Hepatocyte (in vitro differentiated cells): ENCODE measurements around the gene KLLN. TPM values are rescaled to one million over a fixed set of nuclear protein-coding genes. Genes with fewer than 3 reads are reported as not detected.
"Not testable (repeated sequence)": the region's sequence is repeated elsewhere in the genome, so short reads cannot be mapped to it uniquely, and the experiment has no call there.

Source experiments
- DNase-seq: peaks from one replicate; pipeline ENCODE4 v3.0.0-alpha.2; 2016; ENCODE audit warnings: low spot score
- H2AFZ ChIP-seq: fragments of 200-600 bp; sonication (generic); 2 replicates; pipeline ENCODE4 v1.6.0; 2016; ENCODE audit warnings: antibody characterized with exemption, mild to moderate bottlenecking
- H3K27ac ChIP-seq: fragments of 200-600 bp; sonication (generic); 2 replicates; pipeline ENCODE4 v1.5.1; 2016; ENCODE audit warnings: mild to moderate bottlenecking
- H3K27me3 ChIP-seq: fragments of 200-600 bp; sonication (generic); 2 replicates; pipeline ENCODE4 v1.6.1; 2016
- H3K36me3 ChIP-seq: fragments of 200-600 bp; sonication (generic); replicated peaks from 2 replicates; pipeline ENCODE4 v1.5.1; 2016; ENCODE audit warnings: low read depth; ENCODE audit not compliant: insufficient read depth
- H3K4me1 ChIP-seq: fragments of 200-600 bp; sonication (generic); 2 replicates; pipeline ENCODE4 v1.5.1; 2016; ENCODE audit warnings: mild to moderate bottlenecking, moderate library complexity; ENCODE audit not compliant: insufficient read depth
- H3K4me2 ChIP-seq: fragments of 200-600 bp; sonication (generic); 2 replicates; pipeline ENCODE4 v1.6.0; 2016
- H3K4me3 ChIP-seq: fragments of 200-600 bp; sonication (generic); 2 replicates; pipeline ENCODE4 v1.5.1; 2016; ENCODE audit warnings: mild to moderate bottlenecking
- H3K79me2 ChIP-seq: fragments of 200-600 bp; sonication (generic); 2 replicates; pipeline ENCODE4 v1.6.0; 2017; ENCODE audit warnings: mild to moderate bottlenecking
- H3K9me2 ChIP-seq: fragments of 200-600 bp; sonication (generic); replicated peaks from 2 replicates; pipeline ENCODE4 v1.6.0; 2017; ENCODE audit warnings: mild to moderate bottlenecking; ENCODE audit not compliant: insufficient read depth
- H3K9me3 ChIP-seq: fragments of 200-600 bp; sonication (generic); 2 replicates; pipeline ENCODE4 v1.5.1; 2016; ENCODE audit warnings: low read depth, mild to moderate bottlenecking
- H4K20me1 ChIP-seq: fragments of 200-600 bp; sonication (generic); 2 replicates; pipeline ENCODE4 v1.6.0; 2016; ENCODE audit warnings: mild to moderate bottlenecking; ENCODE audit not compliant: insufficient read depth, poor library complexity, severe bottlenecking
- CTCF ChIP-seq: fragments of 200-600 bp; sonication (generic); IDR thresholded peaks from 2 replicates; pipeline ENCODE4 v1.5.1; 2016; ENCODE audit warnings: antibody characterized with exemption, mild to moderate bottlenecking; ENCODE audit not compliant: poor library complexity
- EZH2 ChIP-seq: fragments of 200-600 bp; sonication (generic); IDR thresholded peaks from 2 replicates; pipeline ENCODE4 v1.6.1; 2016; ENCODE audit warnings: antibody characterized with exemption, mild to moderate bottlenecking, borderline replicate concordance
- EZH2phosphoT487 ChIP-seq: fragments of 200-600 bp; sonication (generic); IDR thresholded peaks from one replicate; pipeline ENCODE4 v1.6.1; 2018; ENCODE audit warnings: antibody characterized with exemption, mild to moderate bottlenecking, low read depth, moderate library complexity; ENCODE audit not compliant: unreplicated experiment, severe bottlenecking
- WGBS: methylation state at CpG from one replicate; pipeline ENCODE4 v1.1.6; 2016; ENCODE audit warnings: low lambda C conversion rate; ENCODE audit errors: missing lambda C conversion rate; 5-methylcytosine and 5-hydroxymethylcytosine counted together
- polyA plus RNA-seq: library from polyadenylated mRNA; unstranded; fragments of >200 nt; fragmentation: Nextera tagmentation; extraction: Ambion mirVana; gene quantifications from 2 replicates; pipeline ENCODE4 v1.2.1, GENCODE V29; 2016
- total RNA-seq: library from RNA; depleted of rRNA; stranded (reverse); fragments of >200 nt; gene quantifications from 2 replicates; pipeline ENCODE4 v1.2.3, GENCODE V29; 2014

KLLN gene
- total and polyA plus RNA-seq, 2 experiments from 2014 or later = 0.21 to 0.53 TPM

- peaks cover 99% of the 10 kb centered on the region for H3K79me2 ChIP-seq
- DNase-seq = no peak
- H3K27ac ChIP-seq = no peak overlapping the region
- H4K20me1 ChIP-seq = peaks cover 17% of the 10 kb centered on the region
- TF ChIP-seq EZH2 (no peak), CTCF (no peak), EZH2phosphoT487 (no peak)
- H3K9me2 ChIP-seq = no peaks in the 10 kb centered on the region
- no peak overlapping the region for H3K4me2 ChIP-seq
- no peak overlapping the region for H3K4me3 ChIP-seq
- peaks cover 6% of the 10 kb centered on the region for H3K9me3 ChIP-seq
- no peaks in the 10 kb centered on the region for H3K4me1 ChIP-seq
- no peaks in the 10 kb centered on the region for H3K27me3 ChIP-seq
- H2AFZ ChIP-seq = no peak overlapping the region
- WGBS = 98% methylated on average over 2 of the region's 2 CpGs
- no peaks in the 10 kb centered on the region for H3K36me3 ChIP-seq
Measured at GRCh38 chr10:87886635-87887034, 23.3 kb upstream of the KLLN start.

DNA sequence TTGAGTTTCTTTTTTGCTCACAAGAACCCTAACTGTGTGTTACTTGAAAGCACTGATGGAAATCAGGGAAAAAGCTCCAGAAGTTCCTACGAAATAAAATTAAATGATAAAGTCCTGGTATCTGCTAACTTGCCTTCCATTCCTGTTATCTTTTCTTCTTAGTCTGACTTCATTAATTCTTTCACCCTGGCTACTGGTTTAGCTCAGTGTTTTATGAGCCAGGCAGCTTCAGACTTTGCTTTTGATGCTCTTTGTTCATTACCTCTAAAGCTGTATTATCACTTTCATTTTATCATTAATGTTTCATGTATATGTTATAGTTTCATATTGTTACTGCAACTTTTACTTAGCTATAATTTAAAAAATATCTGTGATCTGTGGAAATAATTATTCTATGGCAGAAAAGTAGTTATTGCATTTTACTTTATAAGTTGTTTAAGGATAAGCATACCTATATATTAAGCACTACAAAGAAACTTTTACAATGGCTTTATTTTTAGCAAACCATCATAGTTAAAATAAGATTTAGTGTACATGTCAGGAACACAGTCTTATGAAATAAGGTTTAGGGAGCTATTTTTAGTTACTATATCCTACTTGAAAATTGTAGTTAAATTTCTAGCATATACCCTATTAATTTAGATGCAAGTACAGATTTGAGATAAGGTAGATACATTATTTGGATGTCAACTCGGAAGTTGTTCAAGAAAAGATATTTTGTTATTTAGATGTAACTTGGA lies 19.4 kb upstream of the KLLN start:
- Histone ChIP-seq H3K4me2 (no peak overlapping the region), H3K9me2 (no peaks in the 10 kb centered on the region), H4K20me1 (peaks cover 31% of the 10 kb centered on the region), H3K4me3 (no peak overlapping the region), H3K27ac (no peak overlapping the region), H3K4me1 (no peaks in the 10 kb centered on the region), H3K9me3 (peaks cover 6% of the 10 kb centered on the region), H2AFZ (no peak overlapping the region), H3K27me3 (no peaks in the 10 kb centered on the region), H3K36me3 (no peaks in the 10 kb centered on the region), H3K79me2 (peaks cover 99% of the 10 kb centered on the region)
- DNase-seq = no peak
- WGBS = 84% methylated on average over 2 of the region's 2 CpGs
- no peak for TF ChIP-seq CTCF
- no peak for TF ChIP-seq EZH2
- no peak for TF ChIP-seq EZH2phosphoT487

- not testable (repeated sequence) for DNase-seq, H3K4me3 ChIP-seq, H3K4me2 ChIP-seq, H3K27ac ChIP-seq, H3K27me3 ChIP-seq, H3K9me3 ChIP-seq, H3K4me1 ChIP-seq, H3K9me2 ChIP-seq, H3K36me3 ChIP-seq, H2AFZ ChIP-seq
- Histone ChIP-seq H3K79me2 (peaks cover 99% of the 10 kb centered on the region), H4K20me1 (peaks cover 39% of the 10 kb centered on the region)
- 90% methylated on average over 5 of the region's 5 CpGs for WGBS
Measured at GRCh38 chr10:87881373-87882059, 18.2 kb upstream of the KLLN start.

GRCh38 chr10:87880336-87880735 lies 17.0 kb upstream of the KLLN start:
- Histone ChIP-seq H3K79me2 (peaks cover 99% of the 10 kb centered on the region), H3K4me2 (no peak overlapping the region), H4K20me1 (peaks cover 48% of the 10 kb centered on the region), H3K27ac (no peak overlapping the region), H3K9me3 (no peaks in the 10 kb centered on the region), H3K27me3 (no peaks in the 10 kb centered on the region), H3K4me3 (no peak overlapping the region), H3K36me3 (no peaks in the 10 kb centered on the region), H3K9me2 (no peaks in the 10 kb centered on the region), H2AFZ (no peak overlapping the region), H3K4me1 (no peaks in the 10 kb centered on the region)
- TF ChIP-seq CTCF (no peak), EZH2 (no peak), EZH2phosphoT487 (no peak)
- no peak for DNase-seq
